Measurements from ENCODE around the gene DMPK. TPM values are rescaled to one million over a fixed set of nuclear protein-coding genes. Genes with fewer than 3 reads are reported as not detected.

The DMPK gene
- total RNA-seq, 2 experiments from 2014 or later = 19.0 to 22.2 TPM

DNA sequence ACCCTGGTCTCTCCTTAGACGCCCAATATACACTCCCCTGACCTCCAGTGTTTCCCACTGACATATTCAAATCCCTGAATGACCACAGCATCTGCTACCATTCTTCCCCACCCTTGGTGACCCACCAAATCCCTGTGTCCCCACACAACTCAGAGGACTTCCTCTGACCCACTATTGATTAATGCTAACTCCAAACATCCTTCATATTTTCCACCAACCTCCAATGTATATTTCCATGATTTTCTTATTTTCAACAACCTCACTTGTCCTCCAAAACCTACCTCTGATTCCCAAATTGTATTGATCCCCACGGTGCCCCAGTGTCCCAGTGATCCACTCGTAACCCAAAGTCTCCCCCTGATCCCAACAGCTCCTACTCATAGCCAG is 10.9 kb upstream of the DMPK start:
- ChIA-PET POLR2A (interaction anchor here (0.7 to 1.4 kb wide), 3 partner anchors 23 to 615 kb away, joined by 3 to 10 read pairs (median 6); partner anchors contain the start of genes BLOC1S3 and SIX5), CTCF (interaction anchor here (0.7 to 2.9 kb wide), 3 partner anchors 14 to 471 kb away, joined by 3 to 13 read pairs (median 7); partner anchors contain the start of gene SIX5)

DNA sequence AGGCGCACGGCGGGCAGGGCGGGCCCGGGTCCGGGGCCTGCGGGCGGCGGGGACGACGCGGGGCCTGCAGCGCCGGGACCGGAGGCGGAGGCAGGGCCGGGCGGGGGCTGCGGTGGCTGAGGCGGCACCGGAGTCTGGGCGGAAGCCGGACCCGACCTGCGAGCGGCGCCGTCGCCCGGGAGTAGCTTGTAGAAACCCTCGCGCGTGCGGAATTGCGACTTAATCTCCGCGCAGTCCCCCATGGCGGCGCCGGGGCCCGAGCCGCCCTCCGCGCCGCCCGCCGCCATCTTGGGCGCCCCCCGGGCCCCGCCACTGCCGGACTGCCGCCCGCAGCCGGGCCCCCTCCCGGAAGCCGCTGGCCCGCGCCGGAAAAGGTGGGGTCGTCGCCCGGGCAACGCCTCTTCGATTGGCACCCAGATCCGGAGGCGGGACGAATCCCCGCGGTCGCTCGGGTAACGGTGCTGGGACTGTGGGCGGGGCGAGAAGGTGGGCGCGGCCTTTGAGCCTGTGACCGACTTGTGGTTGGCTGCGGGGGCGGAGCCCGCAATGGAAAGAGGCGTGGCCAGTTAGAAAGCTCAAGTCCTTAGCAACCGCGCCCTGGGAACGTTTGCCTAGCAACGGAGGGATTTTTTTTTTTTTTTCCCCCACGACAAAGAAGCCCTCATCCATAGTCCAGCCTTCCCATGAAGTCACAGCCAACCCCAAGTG is 10.3 kb upstream of the DMPK start, which contains the start of gene DMWD:
Gene DMWD, minus strand, starts transcription at position 376 of the 708 bp plus-strand sequence. Its CDS starts 89 bp downstream, at position 287.
- ChIA-PET CTCF (interaction anchor here (0.7 to 2.9 kb wide), 4 partner anchors 10 to 472 kb away, joined by 3 to 13 read pairs (median 6); partner anchors contain the start of genes DMPK and SIX5), POLR2A (interaction anchor here (0.6 to 1.4 kb wide), 4 partner anchors 23 to 614 kb away, joined by 3 to 10 read pairs (median 5); partner anchors contain the start of genes BLOC1S3 and SIX5)

DNA sequence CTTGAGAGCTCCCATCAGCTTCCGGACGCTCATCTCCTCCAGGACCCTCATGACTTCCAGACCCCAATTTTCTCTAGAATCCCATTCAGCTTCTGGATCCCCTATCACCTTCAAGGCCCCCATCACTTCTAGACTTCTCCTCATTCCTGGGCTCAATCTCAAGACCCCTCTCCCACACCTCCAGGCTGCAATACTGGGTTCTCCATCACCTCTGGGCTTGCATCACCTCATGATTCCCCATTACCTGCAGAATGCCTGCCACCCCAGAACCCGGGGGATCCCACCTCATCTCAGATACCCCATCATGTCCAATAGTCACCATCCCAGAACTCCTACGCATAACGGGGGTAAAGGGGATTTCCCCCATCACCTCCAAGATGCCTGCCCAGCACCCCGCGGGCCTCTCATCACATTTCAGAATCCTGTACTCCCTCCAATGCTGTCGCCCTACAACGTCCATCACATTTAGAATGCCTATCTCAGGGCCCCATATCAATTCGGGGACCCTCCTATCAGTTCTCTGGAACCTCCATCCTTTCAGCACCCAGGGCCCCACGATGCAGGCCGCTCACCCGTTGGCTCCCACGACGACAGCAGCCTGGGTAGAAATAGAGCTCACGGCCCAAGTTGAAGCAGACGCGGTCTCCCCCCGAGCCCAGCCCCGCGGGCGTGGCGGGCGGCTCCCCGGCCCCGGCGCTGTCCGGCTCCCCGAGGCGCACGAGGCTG is 9.6 kb upstream of the DMPK start:
- POLR2A ChIA-PET = interaction anchor here (0.5 to 1.4 kb wide), 3 partner anchors 12 to 335 kb away, joined by 3 to 10 read pairs (median 4); partner anchors contain the start of gene SIX5
- CTCF ChIA-PET = interaction anchor here (1.2 to 2.9 kb wide), 3 partner anchors 10 to 22 kb away, joined by 6 to 13 read pairs (median 7); partner anchors contain the start of genes DMPK and SIX5

DNA sequence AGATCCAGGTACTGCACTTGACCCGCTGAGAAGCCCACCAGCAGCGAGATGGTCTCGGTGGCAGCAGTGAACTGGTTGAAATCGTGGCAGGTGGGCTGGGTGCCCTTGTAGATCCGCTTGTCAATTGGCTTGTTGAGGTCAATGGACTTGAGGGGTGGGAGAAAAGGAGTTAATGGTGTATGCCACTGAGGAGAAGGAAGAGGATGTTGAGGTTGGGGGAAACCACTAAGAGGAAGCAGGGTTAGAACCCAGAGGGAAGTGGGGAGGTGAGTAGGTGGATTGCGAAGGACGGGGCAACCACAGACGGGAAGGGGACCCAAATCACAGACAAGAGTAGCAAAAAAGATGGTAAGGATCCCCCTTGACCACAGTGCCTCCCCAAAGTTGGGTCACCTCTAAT is 8.7 kb upstream of the DMPK start:
- ChIA-PET CTCF (interaction anchor here (1.1 to 2.9 kb wide), 3 partner anchors 12 to 21 kb away, joined by 3 to 13 read pairs (median 4); partner anchors contain the start of gene SIX5), POLR2A (interaction anchor here (0.5 kb wide), 1 partner anchor 13 kb away, joined by 3 read pairs; no protein-coding TSS in a partner anchor)

DNA sequence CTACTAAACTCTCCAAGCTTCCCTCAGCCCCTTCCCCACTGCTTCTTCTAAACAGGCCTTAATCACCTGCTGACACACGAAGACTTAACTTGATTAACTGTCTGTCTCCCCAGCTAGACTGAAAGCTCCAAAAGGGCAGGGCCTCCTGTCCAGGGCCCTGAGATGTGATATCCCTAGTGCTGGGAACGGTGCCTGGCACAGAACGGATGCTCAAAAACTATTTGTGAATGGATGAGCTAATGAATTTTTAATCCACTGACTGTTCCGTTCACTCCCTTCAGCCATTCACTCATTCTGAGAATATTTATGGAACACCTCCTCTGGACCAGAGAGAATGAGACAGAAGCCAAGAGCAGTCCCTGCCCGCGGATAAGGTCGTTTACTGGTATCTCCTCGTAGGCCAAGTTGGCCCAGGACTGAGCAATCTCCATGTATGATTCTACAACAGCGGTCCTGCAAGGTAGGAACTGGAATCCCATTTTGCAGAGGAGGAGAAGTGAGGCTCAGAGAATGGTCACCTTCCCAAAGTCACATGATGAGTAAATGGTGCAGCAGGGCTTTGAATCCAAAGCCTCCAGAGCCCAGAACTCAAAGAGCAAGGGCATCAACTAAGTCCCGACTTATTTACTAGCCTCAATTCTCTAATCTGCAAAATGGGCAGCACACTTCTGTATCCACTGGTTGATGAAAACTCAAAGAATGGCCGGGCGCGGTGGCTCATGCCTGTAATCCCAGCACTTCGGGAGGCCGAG is 6.9 kb upstream of the DMPK start:
- POLR2A ChIA-PET = no interaction called here
- CTCF ChIA-PET = interaction anchor here (0.7 to 1.2 kb wide), 4 partner anchors 10 to 19 kb away, joined by 3 to 5 read pairs (median 3); partner anchors contain the start of gene SIX5

DNA sequence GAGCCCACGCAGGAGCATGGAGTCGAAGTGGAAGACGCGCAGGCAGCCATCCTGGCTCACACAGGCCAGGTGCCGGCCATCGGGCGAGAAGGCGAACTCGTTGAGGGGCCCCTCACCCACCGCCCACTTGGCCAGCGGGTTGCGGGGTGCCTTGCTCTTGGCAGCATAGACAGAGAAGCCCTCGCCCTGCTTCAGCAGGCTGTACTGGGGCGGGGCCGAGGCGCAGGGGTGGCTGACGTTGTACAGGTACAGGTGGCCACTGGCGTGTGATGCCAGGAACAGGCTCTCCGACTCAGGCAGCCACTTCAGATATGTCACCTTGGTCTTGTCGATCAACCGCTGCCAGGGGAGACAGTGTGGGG is 4.2 kb upstream of the DMPK start:
- POLR2A ChIA-PET = interaction anchor here (0.5 kb wide), 1 partner anchor 143 kb away, joined by 5 read pairs; no protein-coding TSS in a partner anchor
- CTCF ChIA-PET = no interaction called here

DNA sequence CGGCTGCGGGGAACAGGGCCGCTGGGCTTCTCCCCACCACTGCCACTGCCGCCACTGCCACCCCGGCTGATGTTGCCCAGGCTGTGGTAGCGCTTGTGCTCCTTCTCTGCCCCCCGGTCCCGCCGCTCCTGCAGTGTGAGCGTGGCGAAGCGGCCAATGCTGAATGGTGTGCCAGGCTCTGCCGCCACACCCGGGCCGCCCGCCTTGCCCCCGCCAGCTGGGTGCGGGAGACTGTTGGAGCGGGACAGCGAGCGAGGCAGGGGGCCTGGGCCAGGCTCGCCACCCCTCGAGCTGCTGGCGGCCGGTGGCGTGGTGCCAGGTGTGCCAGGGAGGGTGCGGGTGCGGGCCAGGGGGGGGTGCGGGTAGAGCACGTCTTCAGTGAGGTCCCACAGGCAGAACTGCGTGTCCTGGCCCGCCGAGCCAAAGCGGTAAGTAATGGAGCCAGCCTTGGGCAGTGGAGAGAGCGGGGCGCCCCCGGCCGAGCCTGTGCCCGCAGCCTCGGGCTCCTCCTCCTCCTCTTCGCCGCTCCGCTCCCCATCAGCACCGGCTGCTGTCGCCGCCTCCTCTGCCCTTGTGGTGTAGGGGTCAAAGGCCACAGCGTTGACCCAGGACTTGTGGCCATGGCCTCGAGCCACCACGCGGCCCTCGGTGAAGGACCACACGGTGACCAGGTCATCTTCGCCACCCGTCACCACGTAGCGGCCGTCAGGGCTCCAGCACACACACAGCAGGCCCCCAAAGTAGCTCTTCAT is 3.7 kb upstream of the DMPK start:
- POLR2A ChIA-PET = interaction anchor here (0.5 kb wide), 1 partner anchor 144 kb away, joined by 5 read pairs; no protein-coding TSS in a partner anchor

DNA sequence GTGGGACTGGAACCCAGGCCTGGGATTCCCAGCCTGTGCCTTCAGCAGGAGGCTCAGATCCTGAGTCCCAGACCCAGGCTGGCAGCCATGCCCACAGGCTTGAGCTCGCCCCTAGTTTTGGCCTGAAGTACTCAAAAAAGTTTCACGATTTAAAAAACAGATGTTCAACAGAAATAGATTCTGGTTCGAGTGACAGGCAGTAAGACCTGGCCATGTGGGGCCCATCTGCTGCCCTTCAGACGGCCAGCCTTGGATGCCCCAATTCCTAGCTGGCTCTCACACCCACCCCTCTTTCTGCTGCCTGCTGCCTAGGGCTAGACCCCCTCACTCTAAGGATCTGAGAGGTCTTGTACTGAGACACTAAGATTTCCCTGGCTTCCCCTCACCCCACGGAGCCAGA is 2.8 kb upstream of the DMPK start:
- ChIA-PET CTCF (interaction anchor here (0.8 to 1.5 kb wide), 2 partner anchors 14 to 32 kb away, joined by 3 to 4 read pairs; no protein-coding TSS in a partner anchor), POLR2A (no interaction called here)

More for the DNA sequence above, 3.7 kb upstream of the DMPK start:
- CTCF ChIA-PET = no interaction called here

DNA sequence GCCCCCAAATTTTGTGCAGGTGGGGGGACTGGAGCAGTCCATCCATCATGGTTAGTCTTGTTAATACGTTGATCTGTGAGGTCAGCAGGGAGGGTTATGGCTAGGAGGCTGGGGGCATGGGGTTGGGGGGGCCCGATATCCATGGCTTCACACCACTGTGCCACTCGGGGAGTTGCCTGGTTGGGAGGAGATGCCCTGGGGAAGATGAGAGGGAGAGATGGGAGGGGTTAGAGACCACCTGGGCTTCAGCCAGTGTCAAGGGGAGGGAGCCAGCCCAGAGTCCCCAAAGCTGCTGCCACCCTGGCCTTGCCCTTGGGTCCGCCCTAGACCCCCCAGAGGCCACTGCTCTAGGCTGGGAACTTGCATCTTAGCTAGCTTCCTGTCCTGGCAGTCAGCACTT is 1.8 kb upstream of the DMPK start:
- CTCF ChIA-PET = interaction anchor here (1.5 kb wide), 1 partner anchor 15 kb away, joined by 3 read pairs; no protein-coding TSS in a partner anchor
- POLR2A ChIA-PET = no interaction called here

DNA sequence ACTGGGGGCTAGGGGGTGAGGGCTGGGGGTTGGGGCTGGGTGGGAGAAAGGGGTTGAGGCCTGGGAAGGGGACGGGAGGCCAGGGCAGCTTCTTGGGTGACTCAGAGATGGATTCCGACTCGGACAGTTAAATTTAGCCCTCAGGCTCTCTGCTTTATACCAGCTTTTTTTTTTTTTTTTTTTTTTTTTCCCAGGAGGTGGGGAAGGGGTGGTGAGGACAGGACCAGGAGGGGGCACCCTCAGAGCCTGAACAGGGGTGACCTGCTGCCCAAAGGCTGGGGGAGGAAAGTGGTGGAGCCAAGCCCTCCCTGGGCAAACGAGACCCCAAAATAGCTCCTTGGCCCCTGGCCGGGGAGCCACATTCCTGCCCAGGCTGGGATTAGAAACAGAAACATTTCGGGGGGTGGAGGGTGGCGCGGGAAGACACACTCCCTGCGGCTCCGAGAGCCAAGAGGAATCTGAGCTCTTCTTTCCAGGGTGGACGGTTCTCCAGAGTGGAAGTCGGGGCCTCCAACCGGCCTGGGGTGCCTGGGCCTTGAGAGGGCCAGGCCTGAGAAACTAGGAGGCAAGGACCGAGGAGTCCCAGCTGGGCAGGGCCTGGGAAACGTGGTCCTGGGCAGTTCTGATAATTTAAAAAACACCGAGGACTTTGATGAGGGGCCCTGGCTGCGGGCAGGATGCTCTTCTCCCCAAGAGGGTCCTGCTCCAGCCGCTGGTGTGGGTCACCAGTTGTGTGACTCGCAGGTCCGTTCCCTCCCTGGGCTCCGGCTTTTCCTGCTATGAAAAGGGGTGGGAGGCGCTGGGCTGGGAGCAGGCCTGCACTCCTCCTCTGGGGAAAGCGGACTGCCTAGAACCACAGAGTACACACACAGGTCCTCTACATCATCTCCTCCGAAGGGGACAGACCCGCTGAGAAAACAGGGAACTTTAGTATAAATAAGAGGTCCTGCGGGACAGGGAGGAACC is 813 bp upstream of the DMPK start:
- POLR2A ChIA-PET = interaction anchor here (0.5 to 0.6 kb wide), 4 partner anchors 39 to 1144 kb away, joined by 3 to 6 read pairs (median 3); partner anchors contain the start of gene FBXO46
- CTCF ChIA-PET = interaction anchor here (0.6 to 1.7 kb wide), 3 partner anchors 9 to 66 kb away, joined by 3 to 6 read pairs (median 3); partner anchors contain the start of gene DMWD

DNA sequence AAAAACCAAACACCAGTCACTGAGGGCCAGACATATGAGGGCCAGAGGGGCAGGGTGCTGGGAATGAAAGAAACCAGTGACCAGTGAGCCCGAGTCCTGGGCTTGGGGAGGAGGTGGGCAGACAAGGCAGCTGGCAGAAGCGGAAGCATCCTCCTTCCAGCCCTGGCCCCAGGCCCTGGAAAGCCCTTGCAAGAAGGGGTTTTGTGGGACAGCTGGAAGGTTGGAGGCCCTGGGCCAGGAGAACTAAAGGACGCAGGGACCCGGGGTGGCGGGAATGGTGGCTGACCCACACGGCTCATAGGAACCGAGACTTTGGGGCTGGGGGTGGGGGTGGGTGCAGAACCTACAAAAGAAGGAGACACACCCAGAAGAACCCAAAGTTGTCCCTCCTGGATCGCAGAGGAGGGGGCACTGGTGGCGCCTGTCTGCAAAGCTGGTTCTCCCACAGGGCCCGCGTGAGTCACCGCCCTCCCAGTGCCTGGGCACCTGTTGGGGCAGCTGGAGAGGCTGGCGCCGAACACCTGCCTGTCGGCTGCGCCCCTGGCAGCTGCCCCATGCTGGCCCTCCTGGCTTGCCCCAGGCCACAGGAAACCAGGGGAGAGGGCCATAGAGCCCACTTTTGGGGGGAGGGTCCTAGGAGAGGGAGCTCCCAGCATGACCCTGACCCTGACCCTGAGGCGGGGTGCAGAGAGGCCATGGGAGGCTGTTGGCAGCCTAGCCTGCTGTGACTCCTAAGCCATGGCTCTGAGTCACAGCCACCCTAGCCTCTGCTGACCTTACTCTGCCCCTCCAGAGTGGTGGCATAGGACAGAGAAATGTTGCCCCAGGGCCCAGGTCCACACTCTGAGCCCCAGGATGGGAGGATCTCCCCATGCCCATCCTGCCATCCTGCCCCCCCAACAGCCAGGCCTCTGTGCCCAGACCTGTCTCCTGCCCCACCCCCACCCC is 802 bp downstream of the DMPK start:
- CTCF ChIA-PET = interaction anchor here (0.6 to 1.7 kb wide), 4 partner anchors 7 to 65 kb away, joined by 3 to 6 read pairs (median 4); partner anchors contain the start of gene DMWD
- POLR2A ChIA-PET = interaction anchor here (1.6 kb wide), 1 partner anchor 12 kb away, joined by 7 read pairs; the partner anchor contains the start of gene SIX5

DNA sequence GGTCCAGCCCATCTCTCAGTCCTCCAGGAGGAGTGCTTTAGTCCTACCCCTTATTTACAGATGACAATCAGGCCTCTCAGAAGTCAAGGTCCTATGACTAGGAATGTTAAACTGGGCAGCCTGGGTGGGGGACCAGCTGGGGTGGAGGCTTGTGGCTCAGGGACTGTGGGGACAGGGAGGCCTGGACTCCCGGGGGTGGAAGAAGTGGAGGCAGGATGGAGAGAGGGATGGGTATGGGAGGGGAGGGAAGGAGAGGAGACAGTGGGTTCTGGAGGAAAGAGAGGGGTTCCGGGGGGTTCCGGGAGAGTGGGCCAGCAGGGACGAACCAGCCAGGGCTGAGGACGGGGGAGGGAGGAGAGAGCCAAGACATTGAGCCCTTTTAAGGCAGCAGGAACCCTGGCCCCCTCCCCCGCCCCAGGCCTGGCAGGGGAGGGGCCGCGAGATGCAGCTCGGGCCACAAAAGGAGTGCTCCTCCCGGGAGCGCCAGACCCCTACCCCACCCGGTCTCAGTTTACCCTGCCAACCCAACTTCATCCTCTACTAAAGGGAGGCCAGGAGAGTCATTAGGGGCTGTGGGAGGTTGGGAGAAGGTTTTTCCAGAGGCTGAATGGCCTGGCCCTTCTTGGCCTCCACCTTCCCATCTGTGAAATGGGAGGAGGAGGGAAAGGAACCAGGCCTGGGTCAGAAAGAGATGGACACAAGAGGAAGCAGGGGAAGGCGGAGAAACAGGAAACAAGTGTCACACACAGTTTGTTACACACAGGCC is 1.7 kb downstream of the DMPK start:
- CTCF ChIA-PET = interaction anchor here (1.2 to 1.8 kb wide), 2 partner anchors 11 to 19 kb away, joined by 3 to 30 read pairs; partner anchors contain the start of gene SIX5
- POLR2A ChIA-PET = interaction anchor here (1.6 kb wide), 1 partner anchor 11 kb away, joined by 7 read pairs; the partner anchor contains the start of gene SIX5

DNA sequence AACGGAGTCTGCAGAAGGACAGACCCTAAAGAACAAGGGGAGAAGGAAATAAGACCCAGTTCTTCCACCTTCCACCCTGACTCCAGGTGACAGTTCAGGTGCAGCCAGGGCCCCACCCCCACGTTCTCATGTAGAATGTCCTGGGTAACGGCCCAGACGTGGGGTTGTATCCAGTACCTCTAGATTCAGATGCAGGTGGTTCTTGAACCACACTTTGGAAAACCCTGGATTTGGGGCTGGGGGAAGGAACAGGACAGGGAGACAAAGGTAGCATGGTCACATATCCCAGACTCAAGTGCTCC is 2.2 kb downstream of the DMPK start:
- ChIA-PET POLR2A (no interaction called here), CTCF (interaction anchor here (1.8 kb wide), 1 partner anchor 10 kb away, joined by 30 read pairs; the partner anchor contains the start of gene SIX5)

DNA sequence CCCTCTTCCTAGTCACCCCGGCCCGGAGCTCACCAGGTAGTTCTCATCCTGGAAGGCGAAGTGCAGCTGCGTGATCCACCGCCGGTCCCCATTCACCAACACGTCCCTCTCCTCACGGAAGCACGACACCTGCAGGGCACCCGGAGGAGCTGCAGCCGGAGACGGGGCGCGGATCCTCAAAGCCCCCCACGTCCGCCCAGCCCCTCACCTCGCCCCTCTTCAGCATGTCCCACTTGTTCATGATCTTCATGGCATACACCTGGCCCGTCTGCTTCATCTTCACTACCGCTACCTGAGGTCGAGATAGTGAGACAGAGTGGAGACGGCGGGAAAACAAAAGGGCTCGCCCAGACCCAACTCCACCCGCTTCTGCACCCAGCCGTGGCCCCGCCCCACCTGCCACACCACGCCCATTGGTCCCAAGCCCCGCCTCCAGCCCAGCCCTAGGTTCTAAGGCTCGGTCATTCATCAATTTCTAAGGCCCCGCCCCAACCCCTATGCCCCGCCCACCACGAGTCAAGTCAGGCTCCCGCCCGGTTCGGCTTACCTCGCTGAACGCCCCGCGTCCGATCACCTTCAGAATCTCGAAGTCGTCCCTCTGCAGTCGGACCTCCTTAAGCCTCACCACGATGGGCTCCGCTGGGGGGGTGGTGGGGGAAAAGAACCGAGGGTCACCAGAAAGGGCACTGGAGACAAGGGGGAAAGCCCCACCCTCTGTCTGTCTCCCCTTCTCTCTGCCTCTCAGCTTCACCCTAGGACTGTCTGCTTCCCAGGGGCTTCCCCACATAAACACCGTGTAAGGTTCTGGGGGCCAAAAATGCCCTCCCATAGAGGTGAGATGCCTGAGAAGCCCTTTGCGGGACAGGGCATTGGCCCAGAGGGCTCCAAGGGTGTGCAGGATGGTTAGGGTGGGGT is 2.8 kb downstream of the DMPK start:
- ChIA-PET CTCF (interaction anchor here (0.6 to 1.8 kb wide), 6 partner anchors 10 to 78 kb away, joined by 3 to 30 read pairs (median 8); partner anchors contain the start of genes DMWD and SIX5), POLR2A (interaction anchor here (1.2 kb wide), 1 partner anchor 9 kb away, joined by 5 read pairs; no protein-coding TSS in a partner anchor)

Measured in activated CD8-positive, alpha-beta memory T cell treated with anti-CD3 and anti-CD28 coated beads for 36 hours (primary cell).